Activated CD8-positive, alpha-beta memory T cell treated with anti-CD3 and anti-CD28 coated beads, Interleukin-2, amount 10 ng/mL, durations not matched to agents 7 days and 5 days (primary cell): ENCODE data around the gene NADK2. TPM values are rescaled to one million over a fixed set of nuclear protein-coding genes. Genes with fewer than 3 reads are reported as not detected.
"Not testable (repeated sequence)": the region's sequence is repeated elsewhere in the genome, so short reads cannot be mapped to it uniquely, and the experiment has no call there.

Source experiments
- ATAC-seq: fragments of 150-1000 bp; cut with Tn5 transposase; one replicate; pipeline ENCODE4 v1.10.0; 2021; ENCODE audit warnings: moderate library complexity
- CTCF ChIA-PET: fragments of 350-600 bp; sonication (Branson Sonifier 250); formaldehyde crosslinking; loops from one replicate; lab custom pipeline; 2021; ENCODE audit warnings: antibody characterized with exemption; lab: Charles Lee
- DNase-seq: peaks from one replicate; pipeline ENCODE4 v3.0.0-alpha.2; 2020
- H3K27ac Mint-ChIP-seq: one replicate; pipeline ENCODE4 v1.8.0; 2021; ENCODE audit warnings: mild to moderate bottlenecking, mixed read lengths
- H3K27me3 Mint-ChIP-seq: one replicate; pipeline ENCODE4 v1.8.0; 2021; ENCODE audit warnings: mixed read lengths
- H3K36me3 Mint-ChIP-seq: one replicate; pipeline ENCODE4 v1.8.0; 2021; ENCODE audit warnings: mild to moderate bottlenecking, mixed read lengths
- H3K4me1 Mint-ChIP-seq: one replicate; pipeline ENCODE4 v1.8.0; 2021; ENCODE audit warnings: mixed read lengths
- H3K4me3 Mint-ChIP-seq: one replicate; pipeline ENCODE4 v1.8.0; 2021; ENCODE audit warnings: mild to moderate bottlenecking, moderate library complexity, mixed read lengths
- H3K9me3 Mint-ChIP-seq: one replicate; pipeline ENCODE4 v1.8.0; 2022; ENCODE audit warnings: low read depth, mixed read lengths
- total RNA-seq, 2 experiments: library from RNA; stranded (reverse); gene quantifications; one replicate each; pipeline ENCODE4 v1.2.3, GENCODE V29; 2021

Gene NADK2
- total RNA-seq, 2 experiments from 2014 or later: 12.5 to 14.9 TPM

DNA sequence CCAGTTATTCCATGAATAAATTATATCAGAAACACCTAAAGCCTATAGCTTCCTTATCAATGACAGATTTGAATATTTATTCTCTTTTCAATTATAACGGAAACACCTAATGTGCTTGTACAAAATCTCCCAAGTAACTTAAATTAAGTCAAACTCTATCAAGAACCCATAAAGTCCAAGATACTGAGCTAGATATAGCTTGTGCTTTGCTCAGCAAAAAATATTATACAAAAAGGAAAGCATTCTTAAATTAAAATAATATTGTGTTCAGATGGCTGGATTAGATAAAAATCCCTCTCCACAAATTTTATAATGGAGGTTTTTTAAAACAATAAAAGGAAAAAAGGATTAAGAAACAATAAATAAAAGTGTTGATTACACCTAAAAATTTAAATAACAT, 23.7 kb downstream of the NADK2 start:
- no peak for DNase-seq
- no peak overlapping the region for H3K4me3 Mint-ChIP-seq
- no peaks in the 10 kb centered on the region for H3K27me3 Mint-ChIP-seq
- no peaks in the 10 kb centered on the region for H3K9me3 Mint-ChIP-seq
- ATAC-seq: no peak
- H3K36me3 Mint-ChIP-seq: peaks cover 14% of the 10 kb centered on the region
- H3K4me1 Mint-ChIP-seq: no peaks in the 10 kb centered on the region
- CTCF ChIA-PET: interaction anchor here (0.9 to 1.0 kb wide), 3 partner anchors 8 to 139 kb away, joined by 3 read pairs; partner anchors contain the start of gene NADK2
- H3K27ac Mint-ChIP-seq: no peak overlapping the region

- Mint-ChIP-seq H3K9me3 (no peaks in the 10 kb centered on the region), H3K36me3 (peaks cover 16% of the 10 kb centered on the region), H3K4me1 (no peaks in the 10 kb centered on the region), H3K27ac (no peak overlapping the region), H3K4me3 (no peak overlapping the region), H3K27me3 (no peaks in the 10 kb centered on the region)
- CTCF ChIA-PET: interaction anchor here (0.9 to 1.7 kb wide), 5 partner anchors 9 to 139 kb away, joined by 3 to 4 read pairs (median 3); partner anchors contain the start of gene NADK2
- no peak for ATAC-seq
- no peak for DNase-seq
These were observed 24.2 kb downstream of the NADK2 start for GRCh38 chr5:36217567-36217966.

- Mint-ChIP-seq H3K27ac (no peak overlapping the region), H3K36me3 (peaks cover 20% of the 10 kb centered on the region), H3K27me3 (no peaks in the 10 kb centered on the region), H3K4me1 (no peaks in the 10 kb centered on the region), H3K4me3 (no peak overlapping the region), H3K9me3 (no peaks in the 10 kb centered on the region)
- DNase-seq (no peak), ATAC-seq (no peak)
- CTCF ChIA-PET: interaction anchor here (1.7 kb wide), 1 partner anchor 26 kb away, joined by 4 read pairs; the partner anchor contains the start of gene NADK2
These were observed 25.8 kb downstream of the NADK2 start for GRCh38 chr5:36215910-36216309.

DNA sequence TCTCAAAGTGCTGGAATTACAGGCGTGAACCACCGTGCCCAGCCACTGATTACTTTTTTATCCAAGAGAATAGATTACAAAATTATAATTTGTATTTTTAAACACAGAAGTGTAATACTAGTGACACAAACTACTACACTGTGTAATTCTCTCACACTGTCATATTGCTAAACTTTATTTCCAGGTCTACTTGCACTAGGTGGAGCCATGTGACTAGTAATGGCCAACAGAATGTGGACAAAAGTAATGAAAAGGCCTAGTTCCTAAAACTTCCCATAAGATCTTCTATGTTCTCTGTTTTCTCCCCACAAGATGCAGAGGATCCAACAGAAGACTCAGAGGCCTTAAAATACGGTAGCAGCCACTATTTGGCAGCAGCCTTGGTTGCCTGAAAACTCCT, 27.3 kb downstream of the NADK2 start:
- no peaks in the 10 kb centered on the region for H3K27me3 Mint-ChIP-seq
- no peak overlapping the region for H3K4me3 Mint-ChIP-seq
- H3K4me1 Mint-ChIP-seq: no peaks in the 10 kb centered on the region
- CTCF ChIA-PET: no interaction called here
- no peak overlapping the region for H3K27ac Mint-ChIP-seq
- H3K9me3 Mint-ChIP-seq: no peaks in the 10 kb centered on the region
- DNase-seq: no peak
- no peak for ATAC-seq
- H3K36me3 Mint-ChIP-seq: peaks cover 17% of the 10 kb centered on the region

DNA sequence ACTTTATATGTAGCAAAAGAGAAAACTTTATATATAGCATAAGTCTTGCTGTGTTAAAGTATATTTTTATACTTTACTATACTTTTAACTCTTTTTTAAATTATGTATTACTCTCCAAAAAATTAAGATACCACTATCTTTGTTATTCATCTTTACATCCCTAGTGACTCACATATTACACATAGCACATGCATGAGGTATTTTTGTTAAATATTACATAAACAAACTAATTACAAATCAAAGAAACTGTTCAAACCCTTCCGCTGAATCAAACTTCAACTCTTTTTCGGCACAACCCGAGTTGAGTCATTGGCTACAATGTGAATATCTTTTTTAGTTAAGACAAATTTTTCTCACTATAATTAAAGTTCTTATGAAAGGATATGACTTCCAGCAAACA, 32.1 kb downstream of the NADK2 start:
- Mint-ChIP-seq H3K36me3 (peaks cover 25% of the 10 kb centered on the region), H3K27ac (no peak overlapping the region), H3K4me3 (no peak overlapping the region), H3K4me1 (no peaks in the 10 kb centered on the region), H3K9me3 (no peaks in the 10 kb centered on the region), H3K27me3 (no peaks in the 10 kb centered on the region)
- CTCF ChIA-PET: interaction anchor here (1.4 kb wide), 1 partner anchor 131 kb away, joined by 5 read pairs; no protein-coding TSS in a partner anchor
- DNase-seq: no peak
- ATAC-seq: no peak

DNA sequence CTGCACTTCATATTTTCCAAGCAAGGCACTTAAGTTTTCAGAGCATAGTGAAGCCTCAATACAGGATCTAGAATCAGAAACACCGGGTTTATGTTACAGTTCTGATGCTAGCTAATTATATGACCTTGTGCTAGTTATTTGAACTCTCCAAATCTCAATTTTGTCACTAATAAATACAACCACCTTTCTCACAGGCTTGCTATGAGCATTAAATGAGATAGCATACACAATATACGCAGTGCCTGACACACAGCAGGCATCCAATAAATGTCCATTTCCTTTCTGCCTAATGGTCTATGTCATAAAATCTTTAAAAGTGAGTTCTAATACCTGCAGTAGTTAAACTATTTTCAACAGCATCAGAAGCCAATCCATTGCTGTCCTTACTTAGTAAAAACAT, 32.9 kb downstream of the NADK2 start:
- Mint-ChIP-seq H3K27ac (no peak overlapping the region), H3K9me3 (no peaks in the 10 kb centered on the region), H3K27me3 (no peaks in the 10 kb centered on the region), H3K36me3 (peaks cover 24% of the 10 kb centered on the region), H3K4me3 (no peak overlapping the region), H3K4me1 (no peaks in the 10 kb centered on the region)
- no peak for ATAC-seq
- no peak for DNase-seq
- CTCF ChIA-PET: no interaction called here

GRCh38 chr5:36206913-36207312, 34.8 kb downstream of the NADK2 start:
- CTCF ChIA-PET: no interaction called here
- ATAC-seq: no peak
- Mint-ChIP-seq H3K4me3 (no peak overlapping the region), H3K27me3 (no peaks in the 10 kb centered on the region), H3K9me3 (no peaks in the 10 kb centered on the region), H3K4me1 (no peaks in the 10 kb centered on the region), H3K27ac (no peak overlapping the region), H3K36me3 (peaks cover 18% of the 10 kb centered on the region)
- DNase-seq: no peak

DNA sequence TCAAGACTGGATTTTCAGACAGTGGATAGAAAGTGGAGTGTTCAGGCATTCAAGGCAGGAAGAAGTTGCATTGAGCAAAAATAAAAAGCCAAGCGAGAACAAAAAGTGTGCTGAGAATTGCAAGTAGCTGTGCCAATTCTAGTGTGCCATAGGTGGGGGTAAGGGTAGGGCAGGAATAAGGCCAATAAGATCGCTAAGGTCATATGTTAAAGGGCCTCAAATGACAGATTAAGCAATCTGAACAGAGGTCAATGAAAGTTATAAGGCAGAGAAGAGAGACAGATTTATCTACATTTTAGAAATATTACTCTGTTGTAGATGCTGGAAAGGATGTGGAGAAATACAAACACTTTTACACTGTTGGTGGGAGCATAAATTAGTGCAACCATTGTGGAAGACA, 36.4 kb downstream of the NADK2 start:
- no peak overlapping the region for H3K4me3 Mint-ChIP-seq
- DNase-seq (no peak), ATAC-seq (no peak)
- no peaks in the 10 kb centered on the region for H3K4me1 Mint-ChIP-seq
- H3K9me3 Mint-ChIP-seq: no peaks in the 10 kb centered on the region
- no peak overlapping the region for H3K27ac Mint-ChIP-seq
- CTCF ChIA-PET: no interaction called here
- H3K27me3 Mint-ChIP-seq: no peaks in the 10 kb centered on the region
- H3K36me3 Mint-ChIP-seq: peaks cover 16% of the 10 kb centered on the region

DNA sequence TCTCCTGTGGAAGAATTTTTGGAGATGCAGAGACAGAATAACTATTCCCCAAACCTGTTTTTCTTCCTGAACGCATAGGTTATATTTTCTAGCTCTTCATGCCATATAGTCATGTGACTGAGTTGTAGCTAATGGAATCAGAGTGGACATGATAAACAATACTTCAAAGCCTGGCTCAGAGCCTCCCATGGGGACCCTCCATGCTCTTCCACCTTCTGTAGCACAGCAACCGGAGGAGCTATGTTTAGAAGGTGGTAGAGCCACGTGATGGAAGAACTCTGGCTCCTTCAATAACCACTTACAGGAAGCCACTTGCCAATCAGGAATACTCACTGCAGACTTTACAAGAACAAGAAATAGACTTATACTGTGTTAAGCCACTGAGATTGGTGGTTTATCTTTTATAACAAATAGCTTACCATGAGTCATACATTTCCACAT, 39.2 kb downstream of the NADK2 start:
- peaks cover 15% of the 10 kb centered on the region for H3K36me3 Mint-ChIP-seq
- H3K27ac Mint-ChIP-seq: no peak overlapping the region
- no peak for DNase-seq
- H3K4me1 Mint-ChIP-seq: no peaks in the 10 kb centered on the region
- CTCF ChIA-PET: no interaction called here
- H3K4me3 Mint-ChIP-seq: no peak overlapping the region
- H3K27me3 Mint-ChIP-seq: no peaks in the 10 kb centered on the region
- H3K9me3 Mint-ChIP-seq: no peaks in the 10 kb centered on the region
- no peak for ATAC-seq

- Mint-ChIP-seq H3K27me3 (no peaks in the 10 kb centered on the region), H3K36me3 (peaks cover 12% of the 10 kb centered on the region), H3K27ac (no peak overlapping the region)
These were observed 41.2 kb downstream of the NADK2 start for GRCh38 chr5:36200513-36200912.

GRCh38 chr5:36199620-36200019, 42.1 kb downstream of the NADK2 start:
- CTCF ChIA-PET: interaction anchor here (0.9 kb wide), 1 partner anchor 83 kb away, joined by 3 read pairs; no protein-coding TSS in a partner anchor
- H3K4me1 Mint-ChIP-seq: no peaks in the 10 kb centered on the region
- ATAC-seq (no peak), DNase-seq (no peak)
- no peaks in the 10 kb centered on the region for H3K27me3 Mint-ChIP-seq
- H3K4me3 Mint-ChIP-seq: no peak overlapping the region
- H3K36me3 Mint-ChIP-seq: peaks cover 10% of the 10 kb centered on the region
- H3K9me3 Mint-ChIP-seq: no peaks in the 10 kb centered on the region
- H3K27ac Mint-ChIP-seq: no peak overlapping the region

More at GRCh38 chr5:36200513-36200912, 41.2 kb downstream of the NADK2 start:
- Mint-ChIP-seq H3K9me3 (no peaks in the 10 kb centered on the region), H3K4me1 (no peaks in the 10 kb centered on the region), H3K4me3 (no peak overlapping the region)
- CTCF ChIA-PET: no interaction called here
- DNase-seq (no peak), ATAC-seq (no peak)

GRCh38 chr5:36198783-36199182, 42.9 kb downstream of the NADK2 start:
- ATAC-seq, CTCF ChIA-PET, H3K4me3 Mint-ChIP-seq, H3K27me3 Mint-ChIP-seq, H3K27ac Mint-ChIP-seq, H3K9me3 Mint-ChIP-seq, DNase-seq, H3K4me1 Mint-ChIP-seq: not testable (repeated sequence)
- peaks cover 11% of the 10 kb centered on the region for H3K36me3 Mint-ChIP-seq

GRCh38 chr5:36198281-36198680, 43.4 kb downstream of the NADK2 start:
- no peak for DNase-seq
- no peak for ATAC-seq
- Mint-ChIP-seq H3K36me3 (peaks cover 13% of the 10 kb centered on the region), H3K4me1 (no peaks in the 10 kb centered on the region), H3K9me3 (no peaks in the 10 kb centered on the region), H3K27me3 (no peaks in the 10 kb centered on the region), H3K4me3 (no peak overlapping the region), H3K27ac (no peak overlapping the region)
- CTCF ChIA-PET: no interaction called here

DNA sequence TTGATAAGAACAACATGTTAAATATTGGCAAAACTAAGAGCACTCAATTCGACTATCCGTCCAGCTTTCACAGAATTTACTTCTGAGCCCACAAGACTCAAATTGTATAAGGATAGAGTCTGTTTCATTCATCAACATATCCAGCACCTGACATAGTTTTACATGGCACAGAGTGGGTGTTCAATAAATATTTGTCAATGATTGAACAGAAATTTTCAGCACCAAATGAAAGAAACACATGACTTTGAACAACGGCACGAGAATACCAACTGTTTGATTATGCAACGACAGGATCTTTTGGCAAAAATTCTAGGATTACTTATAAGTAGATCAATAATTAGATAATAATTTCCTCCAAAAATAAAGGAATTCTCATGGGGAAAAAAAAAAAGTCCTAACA, 48.0 kb downstream of the NADK2 start:
- Mint-ChIP-seq H3K4me3 (no peak overlapping the region), H3K27me3 (no peaks in the 10 kb centered on the region), H3K9me3 (peaks cover 2% of the 10 kb centered on the region), H3K36me3 (peaks cover 43% of the 10 kb centered on the region), H3K4me1 (no peaks in the 10 kb centered on the region), H3K27ac (no peak overlapping the region)
- ATAC-seq (no peak), DNase-seq (no peak)
- CTCF ChIA-PET: no interaction called here
